B cell (primary cell): ENCODE data around the gene FAAH.
A peak's percentile ranks its signal among the peaks of the same experiment; 100 is the strongest.

ENCODE experiments used
- EZH2 ChIP-seq: IDR thresholded peaks from 2 replicates; pipeline ENCODE4 v1.6.1; 2012; ENCODE audit warnings: borderline replicate concordance, low read depth, mild to moderate bottlenecking, moderate library complexity, low read length; ENCODE audit not compliant: insufficient read depth, poor library complexity, severe bottlenecking
- TF ChIP-seq, protein P1 (sequence below): fragments of 200-600 bp; IDR thresholded peaks from one replicate; pipeline ENCODE4 v1.8.0; 2022; ENCODE audit warnings: antibody characterized with exemption, mild to moderate bottlenecking

GRCh38 chr1:46442317-46443161 is 48.4 kb downstream of the FAAH start:
- TF ChIP-seq EZH2, result no peak
- TF ChIP-seq, protein P1, sequence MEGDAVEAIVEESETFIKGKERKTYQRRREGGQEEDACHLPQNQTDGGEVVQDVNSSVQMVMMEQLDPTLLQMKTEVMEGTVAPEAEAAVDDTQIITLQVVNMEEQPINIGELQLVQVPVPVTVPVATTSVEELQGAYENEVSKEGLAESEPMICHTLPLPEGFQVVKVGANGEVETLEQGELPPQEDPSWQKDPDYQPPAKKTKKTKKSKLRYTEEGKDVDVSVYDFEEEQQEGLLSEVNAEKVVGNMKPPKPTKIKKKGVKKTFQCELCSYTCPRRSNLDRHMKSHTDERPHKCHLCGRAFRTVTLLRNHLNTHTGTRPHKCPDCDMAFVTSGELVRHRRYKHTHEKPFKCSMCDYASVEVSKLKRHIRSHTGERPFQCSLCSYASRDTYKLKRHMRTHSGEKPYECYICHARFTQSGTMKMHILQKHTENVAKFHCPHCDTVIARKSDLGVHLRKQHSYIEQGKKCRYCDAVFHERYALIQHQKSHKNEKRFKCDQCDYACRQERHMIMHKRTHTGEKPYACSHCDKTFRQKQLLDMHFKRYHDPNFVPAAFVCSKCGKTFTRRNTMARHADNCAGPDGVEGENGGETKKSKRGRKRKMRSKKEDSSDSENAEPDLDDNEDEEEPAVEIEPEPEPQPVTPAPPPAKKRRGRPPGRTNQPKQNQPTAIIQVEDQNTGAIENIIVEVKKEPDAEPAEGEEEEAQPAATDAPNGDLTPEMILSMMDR, result peak; percentile 96
